Activated CD8-positive, alpha-beta T cell treated with anti-CD3 and anti-CD28 coated beads for 36 hours (primary cell): ENCODE measurements around the gene WBP1. TPM values are rescaled to one million over a fixed set of nuclear protein-coding genes. Genes with fewer than 3 reads are reported as not detected.

ENCODE experiments used
- ATAC-seq: fragments of 200-7000 bp; cut with Tn5 transposase; one replicate; pipeline ENCODE4 v1.10.0; 2021; ENCODE audit warnings: mild to moderate bottlenecking, moderate library complexity
- CTCF ChIA-PET: fragments of 350-600 bp; sonication (Branson Sonifier 250); formaldehyde crosslinking; loops from one replicate; lab custom pipeline; 2021; ENCODE audit warnings: antibody characterized with exemption; lab: Charles Lee
- POLR2A ChIA-PET: fragments of 350-600 bp; sonication (Branson Sonifier 250); formaldehyde crosslinking; loops from one replicate; lab custom pipeline; 2021; ENCODE audit warnings: antibody characterized with exemption; lab: Charles Lee
- DNase-seq: peaks from one replicate; pipeline ENCODE4 v3.0.0-alpha.2; 2020
- H3K27ac Mint-ChIP-seq: one replicate; pipeline ENCODE4 v1.8.0; 2021; ENCODE audit warnings: mild to moderate bottlenecking, mixed read lengths
- H3K27me3 Mint-ChIP-seq: one replicate; pipeline ENCODE4 v1.8.0; 2021; ENCODE audit warnings: mixed read lengths
- H3K36me3 Mint-ChIP-seq: one replicate; pipeline ENCODE4 v1.8.0; 2021; ENCODE audit warnings: low read depth, mixed read lengths
- H3K4me1 Mint-ChIP-seq: one replicate; pipeline ENCODE4 v1.8.0; 2021; ENCODE audit warnings: low read depth, mixed read lengths
- H3K4me3 Mint-ChIP-seq: one replicate; pipeline ENCODE4 v1.8.0; 2021; ENCODE audit warnings: mild to moderate bottlenecking, moderate library complexity, mixed read lengths
- H3K9me3 Mint-ChIP-seq: one replicate; pipeline ENCODE4 v1.8.0; 2021; ENCODE audit warnings: mixed read lengths
- CTCF ChIP-seq: fragments of 200-600 bp; IDR thresholded peaks from one replicate; pipeline ENCODE4 v1.8.0; 2022; ENCODE audit warnings: antibody characterized with exemption, mild to moderate bottlenecking
- intact Hi-C: fragments of 100-400 bp; cut with micrococcal nuclease; formaldehyde crosslinking; loops from one replicate; pipeline ENCODE4 v1.10.0; 2022
- total RNA-seq, 2 experiments: library from RNA; stranded (reverse); gene quantifications; one replicate each; pipeline ENCODE4 v1.2.3, GENCODE V29; 2021

The WBP1 gene
- total RNA-seq, 2 experiments from 2014 or later = 20.3 to 23.0 TPM

GRCh38 chr2:74510272-74510671 is 52.0 kb downstream of the WBP1 start:
- DNase-seq (no peak), ATAC-seq (no peak)
- POLR2A ChIA-PET = interaction anchor here (0.7 to 4.8 kb wide), 8 partner anchors 10 to 76 kb away, joined by 3 to 21 read pairs (median 4); partner anchors contain the start of genes AUP1, CCDC142, HTRA2 and LBX2
- Mint-ChIP-seq H3K4me1 (peaks cover 31% of the 10 kb centered on the region), H3K4me3 (no peak overlapping the region), H3K27ac (no peak overlapping the region), H3K9me3 (no peaks in the 10 kb centered on the region), H3K27me3 (peaks cover 41% of the 10 kb centered on the region), H3K36me3 (peaks cover 16% of the 10 kb centered on the region)
- no peak for TF ChIP-seq CTCF
- intact Hi-C loops = no loop called here
- CTCF ChIA-PET = interaction anchor here (0.5 to 1.9 kb wide), 5 partner anchors 12 to 141 kb away, joined by 3 to 5 read pairs (median 3); partner anchors contain the start of gene C2orf81

Other genes with a start within 250 kb of the WBP1 start
- gene SLC4A5, start 115.0 kb upstream of the WBP1 start, total RNA-seq = 1 to 10 TPM; 1.8 to 2.0 TPM
- 10 to 100 TPM; 67.3 to 81.4 TPM for gene DCTN1, start 78.1 kb upstream of the WBP1 start, total RNA-seq
- 1 to 10 TPM; 2.6 to 3.9 TPM for gene C2orf81, start 36.8 kb upstream of the WBP1 start, total RNA-seq
- gene WDR54, start 36.7 kb upstream of the WBP1 start, total RNA-seq = 100 to 1,000 TPM; 129 to 132 TPM
- gene RTKN, start 16.5 kb upstream of the WBP1 start, total RNA-seq = 1 to 10 TPM; 1.2 to 1.6 TPM
- 10 to 100 TPM; 23.9 to 24.2 TPM for gene INO80B, start 3.4 kb upstream of the WBP1 start, total RNA-seq
- gene MOGS, start 6.9 kb downstream of the WBP1 start, total RNA-seq = 10 to 100 TPM; 50.8 to 53.1 TPM
- gene MRPL53, start 14.2 kb downstream of the WBP1 start, total RNA-seq = 100 to 1,000 TPM; 111 to 113 TPM
- 10 to 100 TPM in 1 of 2 experiments, 1 to 10 TPM in 1; 7.2 to 10.3 TPM for gene CCDC142, start 24.6 kb downstream of the WBP1 start, total RNA-seq
- 10 to 100 TPM; 20.3 to 21.9 TPM for gene TTC31, start 24.6 kb downstream of the WBP1 start, total RNA-seq
- gene LBX2, start 41.2 kb downstream of the WBP1 start, total RNA-seq = under 1 TPM; 0.36 to 0.43 TPM
- gene PCGF1, start 49.3 kb downstream of the WBP1 start, total RNA-seq = 10 to 100 TPM; 16.1 to 21.1 TPM
- under 1 TPM in 1 of 2 experiments, not detected in 1; 0.16 TPM for gene TLX2, start 56.0 kb downstream of the WBP1 start, total RNA-seq
- gene DQX1, start 67.8 kb downstream of the WBP1 start, total RNA-seq = under 1 TPM; 0.50 to 0.96 TPM
- 10 to 100 TPM; 90.8 to 92.7 TPM for gene AUP1, start 71.3 kb downstream of the WBP1 start, total RNA-seq
- gene HTRA2, start 71.5 kb downstream of the WBP1 start, total RNA-seq = 10 to 100 TPM; 42.0 to 45.0 TPM
- under 1 TPM; 0.38 to 0.60 TPM for gene LOXL3, start 95.5 kb downstream of the WBP1 start, total RNA-seq
- 10 to 100 TPM; 15.0 to 16.6 TPM for gene DOK1, start 96.3 kb downstream of the WBP1 start, total RNA-seq
- not detected for gene M1AP, start 189.9 kb downstream of the WBP1 start, total RNA-seq
- gene SEMA4F, start 195.8 kb downstream of the WBP1 start, total RNA-seq = 1 to 10 TPM; 3.1 to 4.2 TPM